AG09319 (cell line): Measurements from ENCODE around the gene RAD51B.

Experiments
- DNase-seq: peaks from one replicate; pipeline ENCODE4 v3.0.0-alpha.2; 2010; ENCODE audit warnings: low read depth; ENCODE audit errors: extremely low read depth
- CTCF ChIP-seq: IDR thresholded peaks from 2 replicates; pipeline ENCODE4 v1.5.1; 2011; ENCODE audit warnings: low read depth, mild to moderate bottlenecking, inconsistent platforms, low read length, moderate library complexity

The RAD51B gene

GRCh38 chr14:68166731-68167382 lies 347.3 kb downstream of the RAD51B start:
- TF ChIP-seq CTCF, result no peak
- no peak for DNase-seq

GRCh38 chr14:68167383-68168087 lies 348.0 kb downstream of the RAD51B start:
- no peak for TF ChIP-seq CTCF
- no peak for DNase-seq

- no peak for TF ChIP-seq CTCF
- DNase-seq, result no peak
Observed at GRCh38 chr14:68168460-68169109, 349.0 kb downstream of the RAD51B start.

- DNase-seq, result no peak
- no peak for TF ChIP-seq CTCF
Observed at GRCh38 chr14:68172216-68172615, 352.6 kb downstream of the RAD51B start.

- no peak for DNase-seq
- no peak for TF ChIP-seq CTCF
Observed at GRCh38 chr14:68172627-68173026, 353.0 kb downstream of the RAD51B start.

GRCh38 chr14:68173227-68173972 lies 353.8 kb downstream of the RAD51B start:
- DNase-seq, result no peak
- no peak for TF ChIP-seq CTCF
